Measurements from ENCODE around the gene ZNF560. TPM values are rescaled to one million over a fixed set of nuclear protein-coding genes. Genes with fewer than 3 reads are reported as not detected.
"Not testable (repeated sequence)": the region's sequence is repeated elsewhere in the genome, so short reads cannot be mapped to it uniquely, and the experiment has no call there.

The ZNF560 gene
- total RNA-seq (not detected), polyA plus RNA-seq (not detected)

GRCh38 chr19:9498183-9498902 lies at the start of gene ZNF560:
ZNF560 (minus strand) TSS chr19:9498616; CDS start chr19:9475313, 23,303 bp downstream.
- peak within 1 kb of the TSS in 4 of 8 donors; percentile 15 to 63 (median 54) for H3K4me3 Mint-ChIP-seq
- peaks cover 7 to 8% of the 10 kb centered on the region in 2 donors for H3K36me3 Mint-ChIP-seq
- no peaks in the 10 kb centered on the region for H3K36me3 ChIP-seq (ENCODE audit: insufficient read depth, low read length)
- no peaks in the 10 kb centered on the region for H3K4me1 ChIP-seq (ENCODE audit: insufficient read depth, low read length)
- no peaks in the 10 kb centered on the region for H3K27me3 ChIP-seq (ENCODE audit: insufficient read depth, low read length)
- DNase-seq: no peak
- no peak within 1 kb of the TSS for H3K4me3 ChIP-seq (ENCODE audit: low read length in 2 of 2)
- peaks cover 0 to 14% of the 10 kb centered on the region in 2 donors for H3K9me3 ChIP-seq (ENCODE audit: control insufficient read depth in 1 of 2, low read length in 2 of 2)
- no peaks in the 10 kb centered on the region for H3K27me3 Mint-ChIP-seq
- POLR2A ChIA-PET (ENCODE audit: partially characterized antibody): no interaction called here
- H3K4me1 Mint-ChIP-seq: peaks cover 0 to 12% (median under 1%) of the 10 kb centered on the region in 4 donors
- no peak within 1 kb of the TSS for H3K27ac Mint-ChIP-seq
- H3K27ac ChIP-seq (ENCODE audit: low read depth, low read length): no peak within 1 kb of the TSS
- CTCF ChIA-PET (ENCODE audit: partially characterized antibody): no interaction called here
- intact Hi-C loops (cut with micrococcal nuclease): no loop called here
- peaks cover 0 to 82% (median 66%) of the 10 kb centered on the region in 8 donors for H3K9me3 Mint-ChIP-seq

DNA sequence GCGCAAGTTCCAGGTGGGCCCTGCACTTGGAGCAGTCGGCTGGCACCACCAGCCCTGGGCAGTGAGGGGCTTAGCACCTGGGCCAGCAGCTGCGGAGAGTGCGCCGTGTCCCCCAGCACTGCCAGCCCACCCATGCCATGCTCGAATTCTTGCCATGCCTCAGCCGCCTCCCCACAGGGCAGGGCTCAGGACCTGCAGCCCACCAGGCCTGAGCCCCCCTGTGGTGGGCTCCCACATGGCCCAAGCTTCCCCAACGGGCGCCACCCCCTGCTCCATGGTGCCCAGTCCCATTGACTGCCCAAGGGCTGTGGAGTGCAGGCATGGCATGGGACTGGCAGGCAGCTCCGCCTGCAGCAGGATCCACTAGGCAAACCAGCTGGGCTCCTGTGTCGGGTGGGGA lies 49.5 kb upstream of the ZNF560 start:
- Mint-ChIP-seq H3K27ac (no peak overlapping the region), H3K27me3 (peaks cover 0 to 2% of the 10 kb centered on the region in 2 donors), H3K4me3 (no peak overlapping the region), H3K4me1 (no peaks in the 10 kb centered on the region), H3K36me3 (peaks cover 7 to 17% of the 10 kb centered on the region in 2 donors), H3K9me3 (peaks cover 3 to 42% (median 29%) of the 10 kb centered on the region in 8 donors)
- Histone ChIP-seq H3K36me3 (ENCODE audit: insufficient read depth, low read length) (no peaks in the 10 kb centered on the region), H3K4me1 (ENCODE audit: insufficient read depth, low read length) (no peaks in the 10 kb centered on the region), H3K4me3 (ENCODE audit: low read length in 2 of 2) (no peak overlapping the region), H3K27ac (ENCODE audit: low read depth, low read length) (no peak overlapping the region), H3K27me3 (ENCODE audit: insufficient read depth, low read length) (no peaks in the 10 kb centered on the region), H3K9me3 (ENCODE audit: control insufficient read depth in 1 of 2, low read length in 2 of 2) (peaks cover 0 to 11% of the 10 kb centered on the region in 2 donors)
- intact Hi-C loops (cut with micrococcal nuclease): no loop called here
- POLR2A ChIA-PET (ENCODE audit: partially characterized antibody): no interaction called here
- no peak for DNase-seq
- CTCF ChIA-PET (ENCODE audit: partially characterized antibody): no interaction called here

DNA sequence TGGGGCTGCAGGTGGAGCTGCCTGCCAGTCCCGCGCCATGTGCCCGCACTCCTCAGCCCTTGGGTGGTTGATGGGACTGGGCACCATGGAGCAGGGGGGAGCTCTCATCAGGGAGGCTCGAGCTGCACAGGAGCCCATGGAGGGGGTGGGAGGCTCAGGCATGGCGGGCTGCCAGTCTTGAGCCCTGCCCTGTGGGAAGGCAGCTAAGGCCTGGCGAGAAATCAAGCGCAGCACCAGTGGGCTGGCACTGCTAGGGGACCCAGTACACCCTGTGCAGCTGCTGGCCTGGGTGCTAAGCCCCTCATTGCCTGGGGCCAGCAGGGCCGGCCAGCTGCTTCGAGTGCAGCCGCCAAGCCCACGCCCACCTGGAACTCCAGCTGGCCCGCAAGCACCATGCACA lies 42.9 kb upstream of the ZNF560 start:
- H3K27me3 ChIP-seq (ENCODE audit: insufficient read depth, low read length); POLR2A ChIA-PET (ENCODE audit: partially characterized antibody); H3K4me3 Mint-ChIP-seq; H3K27ac Mint-ChIP-seq; DNase-seq; H3K36me3 ChIP-seq (ENCODE audit: insufficient read depth, low read length); H3K27ac ChIP-seq (ENCODE audit: low read depth, low read length); CTCF ChIA-PET (ENCODE audit: partially characterized antibody); intact Hi-C loops (cut with micrococcal nuclease); H3K9me3 ChIP-seq (ENCODE audit: control insufficient read depth in 1 of 2, low read length in 2 of 2); H3K4me3 ChIP-seq (ENCODE audit: low read length in 2 of 2); H3K27me3 Mint-ChIP-seq: not testable (repeated sequence)
- Mint-ChIP-seq H3K9me3 (peaks cover 0 to 25% (median 20%) of the 10 kb centered on the region in 8 donors), H3K36me3 (peaks cover 7 to 19% of the 10 kb centered on the region in 2 donors), H3K4me1 (peaks cover 13 to 32% (median 22%) of the 10 kb centered on the region in 4 donors)
- H3K4me1 ChIP-seq (ENCODE audit: insufficient read depth, low read length): peaks cover 12% of the 10 kb centered on the region

- CTCF ChIA-PET (ENCODE audit: partially characterized antibody); POLR2A ChIA-PET (ENCODE audit: partially characterized antibody); H3K27ac ChIP-seq (ENCODE audit: low read depth, low read length); H3K4me3 ChIP-seq (ENCODE audit: low read length in 2 of 2); DNase-seq; H3K27me3 Mint-ChIP-seq; H3K9me3 ChIP-seq (ENCODE audit: control insufficient read depth in 1 of 2, low read length in 2 of 2); H3K27me3 ChIP-seq (ENCODE audit: insufficient read depth, low read length); H3K36me3 ChIP-seq (ENCODE audit: insufficient read depth, low read length): not testable (repeated sequence)
- peaks cover 12% of the 10 kb centered on the region for H3K4me1 ChIP-seq (ENCODE audit: insufficient read depth, low read length)
- H3K9me3 Mint-ChIP-seq: peaks cover 0 to 37% (median 26%) of the 10 kb centered on the region in 8 donors
- H3K36me3 Mint-ChIP-seq: peaks cover 20 to 31% of the 10 kb centered on the region in 2 donors
- intact Hi-C loops (cut with micrococcal nuclease): loop anchor here (5.0 kb wide), 1 partner anchor 103 kb away; the partner anchor contains the start of gene ZNF266
- H3K4me1 Mint-ChIP-seq: peaks cover 13 to 36% (median 25%) of the 10 kb centered on the region in 4 donors
- peak overlapping the region; percentile 37 to 98 (median 71) for H3K4me3 Mint-ChIP-seq
- peak overlapping the region; percentile 84 to 100 (median 89) for H3K27ac Mint-ChIP-seq
Measured at GRCh38 chr19:9539921-9540320, 41.5 kb upstream of the ZNF560 start.

DNA sequence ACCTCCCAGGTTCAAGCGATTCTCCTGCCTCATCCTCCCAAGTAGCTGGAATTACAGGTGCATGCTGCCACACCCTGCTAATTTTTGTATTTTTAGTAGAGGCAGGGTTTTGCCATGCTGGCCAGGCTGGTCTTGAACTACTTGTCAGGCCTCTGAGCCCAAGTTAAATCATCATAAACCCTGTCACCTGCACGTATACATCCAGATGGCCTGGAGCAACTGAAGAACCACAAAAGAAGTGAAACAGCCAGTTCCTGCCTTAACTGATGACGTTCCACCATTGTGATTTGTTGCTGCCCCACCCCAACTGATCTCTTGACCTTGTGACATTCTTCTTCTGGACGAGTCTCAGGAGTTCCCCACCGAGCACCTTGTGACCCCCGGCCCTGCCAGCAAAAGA lies 40.8 kb upstream of the ZNF560 start:
- intact Hi-C loops (cut with micrococcal nuclease): loop anchor here (5.0 kb wide), 1 partner anchor 102 kb away; the partner anchor contains the start of gene ZNF266
- CTCF ChIA-PET (ENCODE audit: partially characterized antibody): interaction anchor here (0.6 kb wide), 1 partner anchor 102 kb away, joined by 3 read pairs; no protein-coding TSS in a partner anchor
- H3K27me3 Mint-ChIP-seq; H3K27me3 ChIP-seq (ENCODE audit: insufficient read depth, low read length); DNase-seq; POLR2A ChIA-PET (ENCODE audit: partially characterized antibody); H3K9me3 ChIP-seq (ENCODE audit: control insufficient read depth in 1 of 2, low read length in 2 of 2): not testable (repeated sequence)
- peak overlapping the region in 1 of 2 donors; percentile 80 for H3K4me3 ChIP-seq (ENCODE audit: low read length in 2 of 2)
- H3K4me1 ChIP-seq (ENCODE audit: insufficient read depth, low read length): peaks cover 12% of the 10 kb centered on the region
- Mint-ChIP-seq H3K36me3 (peaks cover 27 to 38% of the 10 kb centered on the region in 2 donors), H3K9me3 (peaks cover 0 to 43% (median 30%) of the 10 kb centered on the region in 8 donors), H3K4me3 (peak overlapping the region; percentile 92 to 98 (median 96)), H3K27ac (peak overlapping the region; percentile 84 to 100 (median 97)), H3K4me1 (peaks cover 13 to 36% (median 25%) of the 10 kb centered on the region in 4 donors)
- peaks cover 14% of the 10 kb centered on the region for H3K36me3 ChIP-seq (ENCODE audit: insufficient read depth, low read length)
- H3K27ac ChIP-seq (ENCODE audit: low read depth, low read length): peak overlapping the region; percentile 82

- Mint-ChIP-seq H3K27ac (peak within 1 kb of the TSS; percentile 89 to 100 (median 98)), H3K27me3 (no peaks in the 10 kb centered on the region), H3K4me3 (peak within 1 kb of the TSS; percentile 92 to 98 (median 96)), H3K9me3 (peaks cover 0 to 51% (median 38%) of the 10 kb centered on the region in 8 donors), H3K4me1 (peaks cover 13 to 36% (median 25%) of the 10 kb centered on the region in 4 donors), H3K36me3 (peaks cover 35 to 46% of the 10 kb centered on the region in 2 donors)
- Histone ChIP-seq H3K4me3 (ENCODE audit: low read length in 2 of 2) (peak within 1 kb of the TSS; percentile 80 to 86), H3K27ac (ENCODE audit: low read depth, low read length) (peak within 1 kb of the TSS; percentile 82), H3K27me3 (ENCODE audit: insufficient read depth, low read length) (no peaks in the 10 kb centered on the region), H3K9me3 (ENCODE audit: control insufficient read depth in 1 of 2, low read length in 2 of 2) (peaks cover 0 to 4% of the 10 kb centered on the region in 2 donors), H3K36me3 (ENCODE audit: insufficient read depth, low read length) (peaks cover 22% of the 10 kb centered on the region), H3K4me1 (ENCODE audit: insufficient read depth, low read length) (peaks cover 12% of the 10 kb centered on the region)
- peak; percentile 83 to 88 (median 86) for DNase-seq
- CTCF ChIA-PET (ENCODE audit: partially characterized antibody): interaction anchor here (0.6 to 1.2 kb wide), 2 partner anchors 101 to 333 kb away, joined by 3 read pairs; no protein-coding TSS in a partner anchor
- intact Hi-C loops (cut with micrococcal nuclease): loop anchor here (5.0 kb wide), 1 partner anchor 101 kb away; the partner anchor contains the start of gene ZNF266
- POLR2A ChIA-PET (ENCODE audit: partially characterized antibody): interaction anchor here (1.0 to 1.5 kb wide), 2 partner anchors 103 to 230 kb away, joined by 3 to 7 read pairs; partner anchors contain the start of genes ZNF266 and ZNF846
Measured at GRCh38 chr19:9538183-9539058, 40.0 kb upstream of the ZNF560 start, which contains the start of gene ZNF426. ZNF426 (minus strand) TSS chr19:9538645; CDS start chr19:9536232, 2,413 bp downstream.

Measured in CD4-positive, alpha-beta memory T cell (primary cell).